ENCODE data around the gene AXIN1. TPM values are rescaled to one million over a fixed set of nuclear protein-coding genes. Genes with fewer than 3 reads are reported as not detected.

Gene AXIN1
- total RNA-seq, 1 donor from 2014 or later: 19.6 TPM

- Histone ChIP-seq H3K27me3 (no peaks in the 10 kb centered on the region), H3K4me3 (no peak overlapping the region), H3K36me3 (no peaks in the 10 kb centered on the region), H3K4me1 (peaks cover 10% of the 10 kb centered on the region), H3K79me2 (ENCODE audit: low read depth) (peaks cover 16% of the 10 kb centered on the region), H3K9ac (no peak overlapping the region), H4K20me1 (ENCODE audit: low read depth) (peaks cover 22% of the 10 kb centered on the region), H3K27ac (no peak overlapping the region), H3K9me3 (ENCODE audit: low read depth) (no peaks in the 10 kb centered on the region), H2AFZ (replicated peaks) (no peak overlapping the region), H3K4me2 (no peak overlapping the region), H3F3A (ENCODE audit: low read depth) (peaks cover 5% of the 10 kb centered on the region)
- Mint-ChIP-seq H3K4me1 (peaks cover 12% of the 10 kb centered on the region), H3K27me3 (ENCODE audit: insufficient read depth, low read depth) (peaks cover 4% of the 10 kb centered on the region), H3K9me3 (no peaks in the 10 kb centered on the region), H3K27ac (no peak overlapping the region), H3K36me3 (peaks cover 2% of the 10 kb centered on the region), H3K4me3 (no peak overlapping the region)
- TF ChIP-seq EZH2phosphoT487 (IDR thresholded peaks at IDR 0.05) (no peak), EZH2 (IDR thresholded peaks at IDR 0.05) (no peak)
- TF ChIP-seq, protein P1, sequence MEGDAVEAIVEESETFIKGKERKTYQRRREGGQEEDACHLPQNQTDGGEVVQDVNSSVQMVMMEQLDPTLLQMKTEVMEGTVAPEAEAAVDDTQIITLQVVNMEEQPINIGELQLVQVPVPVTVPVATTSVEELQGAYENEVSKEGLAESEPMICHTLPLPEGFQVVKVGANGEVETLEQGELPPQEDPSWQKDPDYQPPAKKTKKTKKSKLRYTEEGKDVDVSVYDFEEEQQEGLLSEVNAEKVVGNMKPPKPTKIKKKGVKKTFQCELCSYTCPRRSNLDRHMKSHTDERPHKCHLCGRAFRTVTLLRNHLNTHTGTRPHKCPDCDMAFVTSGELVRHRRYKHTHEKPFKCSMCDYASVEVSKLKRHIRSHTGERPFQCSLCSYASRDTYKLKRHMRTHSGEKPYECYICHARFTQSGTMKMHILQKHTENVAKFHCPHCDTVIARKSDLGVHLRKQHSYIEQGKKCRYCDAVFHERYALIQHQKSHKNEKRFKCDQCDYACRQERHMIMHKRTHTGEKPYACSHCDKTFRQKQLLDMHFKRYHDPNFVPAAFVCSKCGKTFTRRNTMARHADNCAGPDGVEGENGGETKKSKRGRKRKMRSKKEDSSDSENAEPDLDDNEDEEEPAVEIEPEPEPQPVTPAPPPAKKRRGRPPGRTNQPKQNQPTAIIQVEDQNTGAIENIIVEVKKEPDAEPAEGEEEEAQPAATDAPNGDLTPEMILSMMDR (IDR thresholded peaks at IDR 0.05): no peak
- DNase-seq (ENCODE audit: low spot score): no peak
Measured at GRCh38 chr16:375212-375611, 22.7 kb upstream of the AXIN1 start.

- Histone ChIP-seq H3K4me2 (no peak overlapping the region), H3K4me1 (peaks cover 10% of the 10 kb centered on the region), H3K27me3 (no peaks in the 10 kb centered on the region), H3K4me3 (no peak overlapping the region), H3K9me3 (ENCODE audit: low read depth) (no peaks in the 10 kb centered on the region), H4K20me1 (ENCODE audit: low read depth) (peaks cover 20% of the 10 kb centered on the region), H3K9ac (no peak overlapping the region), H3K79me2 (ENCODE audit: low read depth) (peaks cover 10% of the 10 kb centered on the region), H3K27ac (no peak overlapping the region), H3K36me3 (no peaks in the 10 kb centered on the region), H3F3A (ENCODE audit: low read depth) (peaks cover 5% of the 10 kb centered on the region), H2AFZ (replicated peaks) (no peak overlapping the region)
- TF ChIP-seq EZH2phosphoT487 (IDR thresholded peaks at IDR 0.05): no peak
- Mint-ChIP-seq H3K27ac (no peak overlapping the region), H3K36me3 (peaks cover 2% of the 10 kb centered on the region), H3K4me1 (peaks cover 9% of the 10 kb centered on the region), H3K9me3 (no peaks in the 10 kb centered on the region), H3K27me3 (ENCODE audit: insufficient read depth, low read depth) (peaks cover 2% of the 10 kb centered on the region), H3K4me3 (no peak overlapping the region)
- no peak for DNase-seq (ENCODE audit: low spot score)
Measured at GRCh38 chr16:374616-374926, 22.0 kb upstream of the AXIN1 start.

DNA sequence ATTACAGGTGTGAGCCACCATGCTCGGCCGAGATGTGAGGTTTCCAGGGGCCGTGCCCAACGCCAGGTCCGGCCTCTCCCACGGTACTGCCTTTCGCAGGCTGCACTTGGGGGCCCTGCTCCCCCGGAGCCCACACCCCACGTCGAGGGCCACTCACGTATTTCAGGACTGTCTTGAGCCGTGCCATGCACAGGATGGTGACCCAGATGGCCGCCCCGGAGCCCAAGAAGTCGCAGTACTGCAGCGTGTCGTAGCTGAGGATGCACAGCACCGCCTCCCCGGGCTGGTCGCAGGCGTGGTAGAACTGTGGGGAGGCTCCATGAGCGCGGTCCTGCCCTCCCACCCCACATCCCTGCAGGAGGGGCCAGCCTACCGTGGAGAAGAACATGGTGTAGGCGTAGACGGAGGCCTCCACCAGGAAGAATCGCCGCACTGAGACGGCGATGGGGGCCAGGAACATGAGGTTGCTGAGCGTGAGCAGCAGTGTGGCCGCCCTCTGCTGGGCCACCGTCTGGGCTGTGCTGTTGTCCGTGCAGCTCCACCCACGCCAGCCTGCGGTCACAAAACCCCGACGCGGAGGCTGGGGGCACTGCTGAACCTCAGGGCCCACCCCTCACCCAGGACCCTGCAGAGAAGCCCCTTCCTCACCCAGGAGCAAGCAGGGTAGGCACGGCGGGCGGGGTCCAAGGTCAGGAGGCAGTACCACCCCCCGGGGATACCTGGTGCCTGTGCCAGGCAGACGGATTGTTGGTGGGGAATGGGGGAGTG is 21.5 kb upstream of the AXIN1 start:
- Histone ChIP-seq H3K9ac (no peak overlapping the region), H3K4me1 (peaks cover 6% of the 10 kb centered on the region), H3K79me2 (ENCODE audit: low read depth) (peaks cover 5% of the 10 kb centered on the region), H2AFZ (replicated peaks) (no peak overlapping the region), H3F3A (ENCODE audit: low read depth) (peaks cover 5% of the 10 kb centered on the region), H3K4me3 (no peak overlapping the region), H4K20me1 (ENCODE audit: low read depth) (peaks cover 20% of the 10 kb centered on the region), H3K4me2 (no peak overlapping the region), H3K36me3 (no peaks in the 10 kb centered on the region), H3K9me3 (ENCODE audit: low read depth) (no peaks in the 10 kb centered on the region), H3K27ac (no peak overlapping the region), H3K27me3 (no peaks in the 10 kb centered on the region)
- Mint-ChIP-seq H3K27me3 (ENCODE audit: insufficient read depth, low read depth) (peaks cover 5% of the 10 kb centered on the region), H3K4me1 (peaks cover 9% of the 10 kb centered on the region), H3K4me3 (no peak overlapping the region), H3K9me3 (no peaks in the 10 kb centered on the region), H3K36me3 (peaks cover 2% of the 10 kb centered on the region), H3K27ac (no peak overlapping the region)
- no peak for DNase-seq (ENCODE audit: low spot score)
- TF ChIP-seq EZH2 (IDR thresholded peaks at IDR 0.05) (no peak), EZH2phosphoT487 (IDR thresholded peaks at IDR 0.05) (no peak)
- TF ChIP-seq, protein P1 (IDR thresholded peaks at IDR 0.05): no peak

DNA sequence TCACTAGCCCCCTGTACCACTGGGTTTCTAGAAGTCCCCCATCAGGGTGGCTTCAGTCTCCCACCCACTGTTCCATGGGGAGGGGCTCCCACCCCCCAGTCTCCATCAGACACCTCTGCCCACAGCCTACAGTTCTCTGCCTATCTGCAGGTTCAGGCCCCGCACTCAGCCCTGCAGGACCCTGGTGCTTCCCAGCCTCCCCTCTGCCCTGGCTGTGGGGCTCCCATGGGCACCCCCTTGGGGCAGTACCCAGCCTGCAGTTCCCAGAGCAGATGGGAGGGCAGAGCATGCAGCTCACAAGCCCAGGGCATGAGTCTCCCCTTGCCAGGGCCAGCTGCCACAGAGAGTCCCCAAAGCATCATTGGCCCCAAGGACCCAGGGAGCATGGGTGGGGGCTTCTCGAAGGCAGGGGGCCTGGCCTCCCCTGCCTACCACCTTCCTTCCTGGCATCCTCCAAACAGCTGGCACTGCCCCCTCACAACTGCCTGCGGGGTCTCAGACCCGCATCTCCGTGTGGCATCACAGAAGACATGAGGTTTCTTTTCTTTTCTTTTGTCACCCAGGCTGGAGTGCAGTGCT is 20.6 kb upstream of the AXIN1 start:
- Histone ChIP-seq H3K4me3 (no peak overlapping the region), H3K27me3 (no peaks in the 10 kb centered on the region), H4K20me1 (ENCODE audit: low read depth) (peaks cover 17% of the 10 kb centered on the region), H3K36me3 (no peaks in the 10 kb centered on the region), H3F3A (ENCODE audit: low read depth) (peaks cover 5% of the 10 kb centered on the region), H3K9me3 (ENCODE audit: low read depth) (no peaks in the 10 kb centered on the region), H3K4me2 (no peak overlapping the region), H3K9ac (no peak overlapping the region), H2AFZ (replicated peaks) (no peak overlapping the region), H3K4me1 (peaks cover 4% of the 10 kb centered on the region), H3K79me2 (ENCODE audit: low read depth) (no peaks in the 10 kb centered on the region), H3K27ac (no peak overlapping the region)
- peaks cover 5% of the 10 kb centered on the region for H3K27me3 Mint-ChIP-seq (ENCODE audit: insufficient read depth, low read depth)
- TF ChIP-seq, protein P1 (IDR thresholded peaks at IDR 0.05): no peak
- no peak for TF ChIP-seq EZH2 (IDR thresholded peaks at IDR 0.05)
- no peak for TF ChIP-seq EZH2phosphoT487 (IDR thresholded peaks at IDR 0.05)
- no peak for DNase-seq (ENCODE audit: low spot score)
- H3K36me3 Mint-ChIP-seq: peaks cover 2% of the 10 kb centered on the region
- no peak overlapping the region for H3K27ac Mint-ChIP-seq
- peaks cover 9% of the 10 kb centered on the region for H3K4me1 Mint-ChIP-seq
- peak overlapping the region; percentile 63 for H3K4me3 Mint-ChIP-seq
- H3K9me3 Mint-ChIP-seq: no peaks in the 10 kb centered on the region

All from neural progenitor cell (in vitro differentiated cells).